GM19193 (cell line): ENCODE measurements around the gene DRAM2.

Source experiments
- POLR2A ChIP-seq: IDR thresholded peaks from 4 replicates; pipeline ENCODE4 v1.6.1; 2011; ENCODE audit not compliant: insufficient read depth, insufficient read length; ENCODE audit errors: extremely low read depth

The DRAM2 gene

DNA sequence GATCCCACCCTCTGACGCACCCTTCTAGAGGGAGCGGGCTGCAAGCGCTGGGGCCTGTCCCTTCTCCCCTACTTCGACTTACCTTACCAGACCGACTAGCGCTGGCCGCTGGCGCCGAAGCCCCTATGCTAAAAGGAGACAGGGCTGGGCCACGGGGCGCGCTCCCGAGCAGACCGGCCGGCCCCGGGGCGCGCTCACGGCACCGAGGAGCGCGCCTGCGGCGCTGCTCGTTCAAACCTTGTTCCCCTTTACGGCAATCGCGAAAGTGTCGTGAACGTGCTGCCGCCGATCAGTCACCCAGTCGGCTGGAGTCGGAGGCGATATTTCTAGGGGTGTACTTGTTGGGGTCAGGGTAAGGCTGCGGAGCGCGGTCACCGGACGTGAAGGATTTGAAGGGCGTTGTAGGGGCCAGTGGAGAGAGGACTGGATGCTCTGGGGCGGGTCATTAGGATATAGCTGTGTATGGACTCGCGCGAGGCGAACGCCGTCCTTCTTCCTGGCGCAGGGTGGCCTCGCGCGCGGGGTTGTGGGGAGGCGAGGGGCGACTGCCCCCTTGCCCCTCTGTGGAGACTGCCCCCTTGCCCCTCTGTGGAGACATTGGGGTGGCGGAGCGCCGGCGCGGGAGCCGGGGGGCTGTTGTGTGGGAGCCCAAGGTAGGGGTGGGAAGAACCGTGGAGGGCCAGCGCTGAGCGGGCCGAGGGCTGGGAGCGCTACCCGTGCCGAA lies at the start of gene DRAM2, which contains the start of gene CEPT1:
TSS of gene DRAM2 (minus strand) at position 138 of the 724 bp plus-strand sequence. CDS start 8,539 bp downstream, outside the sequence.
TSS of gene CEPT1 (plus strand) at position 268 of the 724 bp plus-strand sequence. CDS start 7,492 bp downstream, outside the sequence.
- TF ChIP-seq POLR2A, result peak; percentile 91

DNA sequence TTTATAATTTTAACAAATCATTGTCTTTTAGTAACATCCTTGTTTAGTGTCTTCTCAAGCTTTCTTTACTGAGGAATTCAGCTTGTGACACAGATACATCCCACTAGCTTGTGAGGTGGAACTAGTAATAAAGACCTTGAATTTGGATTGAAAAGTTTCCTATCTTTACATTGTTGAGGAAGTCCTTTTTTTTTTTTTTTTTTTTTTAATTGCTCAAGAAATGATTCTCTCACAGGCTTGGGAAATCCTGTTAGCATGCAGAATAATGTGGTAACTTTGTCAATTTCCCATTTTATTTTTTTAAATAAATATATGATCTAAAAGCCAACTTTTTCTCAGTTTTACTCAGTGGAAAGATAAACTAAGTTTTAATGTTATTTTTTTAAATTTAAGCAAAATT lies 44.8 kb upstream of the DRAM2 start:
- no peak for TF ChIP-seq POLR2A

DNA sequence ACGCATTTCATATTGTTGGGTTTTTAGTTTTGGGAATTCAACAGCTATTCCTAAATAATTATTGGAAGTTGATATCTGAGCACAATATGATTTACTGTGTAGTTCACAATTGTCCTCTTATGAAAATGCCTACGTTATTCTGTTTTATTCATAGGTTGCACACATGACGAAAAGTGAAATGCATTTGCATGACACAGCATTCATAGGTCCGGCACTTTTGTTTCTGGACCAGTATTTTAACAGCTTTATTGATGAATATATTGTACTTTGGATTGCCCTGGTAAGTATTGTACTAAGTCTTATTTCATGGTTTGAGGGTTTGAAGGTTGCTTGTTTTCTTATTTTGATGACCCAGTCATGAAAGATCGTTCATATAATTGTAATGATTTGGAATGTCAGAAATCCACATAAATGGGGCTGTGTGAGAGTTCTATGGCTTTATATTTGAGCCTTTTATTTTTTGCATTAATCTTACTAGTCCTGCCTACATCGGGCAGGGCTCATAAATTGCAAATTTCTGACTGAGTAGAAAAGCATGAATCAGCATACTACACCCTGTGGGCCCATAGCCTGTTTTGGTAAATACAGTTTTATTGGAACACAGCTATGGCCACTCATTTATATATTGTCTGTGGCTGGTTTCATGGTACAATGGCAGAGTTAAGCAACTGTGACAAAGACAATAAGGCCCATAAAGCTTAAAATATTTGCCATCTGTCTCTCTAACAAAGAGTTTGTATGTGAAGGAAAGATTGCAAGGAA lies 43.6 kb upstream of the DRAM2 start:
- TF ChIP-seq POLR2A, result no peak

DNA sequence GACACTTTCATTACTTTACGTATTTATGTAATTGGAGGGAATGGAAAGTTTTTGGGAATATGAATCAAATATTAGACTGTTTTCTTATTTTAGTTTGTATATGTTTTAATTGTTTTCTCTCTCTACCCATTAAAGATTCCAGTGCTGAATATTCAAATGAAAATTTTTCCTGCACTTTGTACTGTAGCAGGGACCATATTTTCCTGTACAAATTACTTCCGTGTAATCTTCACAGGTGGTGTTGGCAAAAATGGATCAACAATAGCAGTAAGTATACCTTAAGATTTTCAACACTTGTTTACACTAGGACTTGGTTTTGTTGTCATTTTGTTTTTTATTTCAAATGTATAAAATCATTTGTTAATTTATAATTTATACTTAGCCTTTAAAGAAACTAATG lies 42.2 kb upstream of the DRAM2 start:
- TF ChIP-seq POLR2A, result no peak

DNA sequence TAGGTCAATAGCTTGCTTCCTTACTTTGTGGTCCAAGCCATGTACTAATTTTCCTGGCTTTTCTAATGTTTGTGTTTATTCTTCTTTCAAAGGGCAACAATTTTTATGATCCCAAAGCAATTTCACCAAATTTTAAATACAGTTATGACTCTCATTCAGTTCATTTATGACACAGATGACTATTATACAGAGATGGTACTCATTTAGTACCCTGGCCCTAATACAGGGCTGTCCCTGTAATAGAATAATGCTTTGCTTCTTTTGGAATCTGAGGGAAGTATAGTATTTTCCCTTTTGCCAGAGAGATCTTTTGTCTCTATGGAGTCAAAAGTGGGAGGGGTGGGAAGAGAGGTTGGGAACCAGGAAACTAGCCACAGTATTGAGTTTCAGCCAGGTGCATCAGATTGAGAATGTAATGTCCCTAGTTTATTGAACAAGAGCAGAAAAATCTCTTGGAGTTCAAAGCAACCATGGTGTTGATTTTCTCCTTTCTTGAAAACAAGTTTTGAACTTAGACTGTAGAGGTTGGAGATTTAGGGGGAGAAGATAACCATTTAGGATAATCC lies 40.2 kb upstream of the DRAM2 start:
- no peak for TF ChIP-seq POLR2A

DNA sequence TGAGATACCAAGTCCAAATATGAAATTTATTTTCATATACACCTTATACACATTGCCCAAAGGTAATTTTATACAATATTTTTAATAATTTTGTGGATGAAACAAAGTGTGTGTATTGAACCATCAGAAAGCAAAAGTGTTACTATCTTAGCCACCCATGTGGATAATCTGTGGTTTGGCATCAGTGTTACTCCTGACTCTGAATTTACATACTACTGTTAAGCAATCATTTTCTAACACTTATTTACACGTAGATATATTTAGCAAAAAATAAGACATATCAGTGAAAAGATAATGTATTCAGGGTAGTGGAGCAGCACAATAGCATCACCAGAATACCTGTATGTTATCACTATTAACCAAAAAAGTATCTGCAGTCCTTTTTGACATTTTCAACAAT lies 36.8 kb upstream of the DRAM2 start:
- no peak for TF ChIP-seq POLR2A

DNA sequence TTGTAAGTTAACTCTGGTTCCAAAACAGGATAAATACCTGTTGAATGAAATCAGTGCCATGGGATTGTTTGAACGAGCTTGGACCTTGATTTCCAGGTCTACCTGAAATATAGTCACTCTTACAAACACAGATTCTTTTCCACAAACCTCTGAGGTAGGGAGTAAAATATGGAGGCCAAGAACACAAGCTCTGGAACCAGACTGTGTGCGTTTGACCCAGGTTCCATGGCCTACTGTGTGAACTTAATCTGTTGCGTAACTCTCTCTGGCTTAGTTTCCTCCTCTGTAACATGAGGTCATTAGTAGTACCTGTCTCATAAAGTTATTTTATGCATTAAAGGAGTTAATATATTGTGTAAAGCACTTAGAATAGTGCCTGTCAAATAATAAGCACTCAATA lies 35.5 kb upstream of the DRAM2 start:
- no peak for TF ChIP-seq POLR2A

DNA sequence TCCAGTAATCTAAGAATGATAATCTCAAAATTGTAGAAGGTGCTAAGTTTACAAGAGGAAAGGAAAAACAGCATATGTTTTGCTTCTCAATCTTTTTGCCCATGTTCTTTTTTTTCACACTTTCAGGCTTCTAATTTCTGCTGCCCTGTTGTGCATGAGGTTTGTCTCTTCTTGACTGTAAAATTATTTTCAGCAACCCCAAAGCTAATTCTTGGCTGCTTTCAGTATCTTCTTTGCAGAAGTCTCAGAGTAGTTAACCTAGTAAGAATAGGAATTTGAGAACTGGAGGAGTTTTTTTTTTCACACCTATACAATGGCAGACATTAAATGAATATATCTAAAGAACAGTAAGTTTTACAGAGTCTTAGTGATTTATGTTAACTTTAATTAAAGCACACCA lies 34.2 kb upstream of the DRAM2 start:
- TF ChIP-seq POLR2A, result no peak

DNA sequence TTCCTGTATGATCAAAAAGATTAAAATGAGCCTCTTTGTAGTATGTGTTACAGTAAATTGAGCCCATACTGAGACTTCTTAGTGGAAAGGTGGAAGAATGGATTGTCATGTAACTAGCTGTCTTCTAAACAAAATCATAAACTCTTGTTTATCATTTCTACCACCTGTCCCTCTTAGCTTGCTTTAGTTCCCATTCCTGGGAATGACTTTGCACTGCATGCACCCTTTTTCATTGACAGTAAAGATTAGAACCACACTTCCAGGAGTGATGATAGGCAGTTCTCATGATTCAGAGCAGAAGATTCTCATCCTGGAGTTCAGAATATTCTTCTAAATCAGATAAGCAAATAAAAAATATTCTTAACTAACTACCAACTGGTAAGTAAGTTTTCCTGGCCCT lies 32.6 kb upstream of the DRAM2 start:
- no peak for TF ChIP-seq POLR2A

DNA sequence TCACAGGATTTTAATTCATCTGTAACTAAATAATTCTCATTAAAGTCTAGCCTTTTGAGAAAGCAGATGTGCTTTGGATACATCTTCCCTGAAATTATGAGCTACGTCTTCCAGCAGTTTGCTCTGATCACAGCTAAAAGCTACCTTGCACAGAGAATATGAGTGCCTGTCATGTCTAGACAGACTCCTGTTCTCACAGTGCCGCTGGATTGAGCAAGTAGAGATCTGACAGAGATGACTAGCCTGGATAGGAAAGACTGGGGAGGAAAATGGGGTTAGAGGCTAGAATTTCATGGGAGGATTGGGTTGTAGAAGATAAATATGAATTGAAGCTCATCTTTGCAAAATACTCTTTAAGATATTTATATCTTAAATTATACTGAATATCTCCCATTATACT lies 24.3 kb upstream of the DRAM2 start:
- TF ChIP-seq POLR2A, result no peak

DNA sequence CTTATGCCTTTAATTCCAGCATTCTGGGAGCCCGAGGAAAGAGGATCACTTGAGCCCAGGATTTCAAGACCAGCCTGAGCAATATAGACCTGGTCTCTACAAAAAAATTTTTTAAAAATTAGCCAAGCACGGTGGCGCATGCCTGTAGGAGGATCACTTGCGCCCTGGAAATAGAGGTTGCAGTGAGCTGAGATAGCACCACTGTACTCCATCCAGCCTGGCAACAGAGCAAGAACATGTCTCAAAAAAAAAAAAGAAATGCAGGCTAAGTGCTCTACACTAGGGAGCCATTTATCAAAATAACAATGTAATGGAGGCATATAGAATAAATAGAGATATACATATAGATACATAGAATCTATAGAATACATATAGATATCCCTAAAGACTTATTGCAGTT lies 23.5 kb upstream of the DRAM2 start:
- TF ChIP-seq POLR2A, result no peak

DNA sequence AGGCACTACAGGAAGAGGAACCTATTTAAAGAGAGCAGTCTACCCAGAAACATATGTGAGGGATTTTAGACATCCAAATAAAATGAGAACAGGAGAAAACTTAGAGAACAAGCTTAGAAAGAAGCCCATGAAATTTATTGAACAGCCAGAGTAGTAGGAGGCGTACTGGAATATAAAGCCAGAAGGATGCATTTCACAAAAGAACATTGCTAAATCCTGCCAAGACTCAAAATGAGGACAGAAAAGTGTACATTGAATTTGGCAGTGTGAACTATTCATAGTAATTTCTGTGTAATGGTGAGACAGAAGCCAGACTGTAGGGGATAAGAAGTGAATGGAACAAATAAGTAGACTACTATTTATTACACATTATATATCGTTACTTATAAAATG lies 22.6 kb upstream of the DRAM2 start:
- no peak for TF ChIP-seq POLR2A

DNA sequence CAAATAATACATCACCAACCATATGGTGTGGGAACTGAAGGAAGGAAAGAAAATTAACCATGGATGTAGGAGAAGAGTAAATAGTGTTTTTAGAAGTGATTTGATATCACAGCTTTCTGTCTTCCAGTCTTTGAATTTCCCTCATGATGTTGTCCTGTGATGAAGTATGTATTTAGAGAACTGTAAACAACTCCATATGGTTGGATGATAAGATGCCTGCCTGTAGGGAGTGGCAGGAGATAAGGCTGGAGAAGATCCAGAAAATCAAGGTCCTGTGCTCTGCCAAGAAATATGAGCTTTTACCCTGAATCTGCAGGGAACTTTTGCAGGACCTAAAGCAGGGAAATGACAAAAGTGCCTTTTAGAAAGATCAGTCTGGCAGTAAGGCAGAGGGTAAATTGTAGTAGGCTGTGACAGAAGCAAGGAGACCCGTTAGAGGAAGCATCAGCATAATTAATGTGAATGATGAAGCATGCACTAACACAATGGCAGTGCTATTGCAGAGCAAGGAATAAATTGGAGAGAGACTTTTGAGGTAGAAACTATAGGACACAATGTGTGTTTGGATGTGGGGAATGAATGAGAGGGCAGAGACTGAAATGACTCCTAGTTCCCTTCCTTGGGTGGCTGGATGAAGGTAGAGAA lies 22.1 kb upstream of the DRAM2 start:
- TF ChIP-seq POLR2A, result no peak

DNA sequence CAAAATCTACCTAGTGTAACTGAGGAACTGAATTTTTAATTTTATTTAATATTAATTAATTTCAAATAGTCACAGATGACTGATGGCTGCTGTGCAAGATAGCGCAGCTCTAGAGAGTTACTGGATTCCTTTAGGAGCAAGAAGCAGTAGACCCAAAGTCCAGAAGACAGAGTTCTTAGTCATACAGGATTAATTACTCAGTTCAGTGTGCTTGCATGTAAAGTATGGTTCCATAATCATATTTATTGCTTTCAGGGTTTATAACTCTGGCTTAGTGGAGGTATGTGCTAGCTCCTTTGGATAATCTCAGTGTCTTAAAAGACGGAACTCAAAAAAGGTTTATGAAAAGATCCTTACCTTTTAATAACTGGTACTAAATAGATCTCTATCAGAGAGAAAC lies 17.5 kb upstream of the DRAM2 start:
- TF ChIP-seq POLR2A, result no peak

DNA sequence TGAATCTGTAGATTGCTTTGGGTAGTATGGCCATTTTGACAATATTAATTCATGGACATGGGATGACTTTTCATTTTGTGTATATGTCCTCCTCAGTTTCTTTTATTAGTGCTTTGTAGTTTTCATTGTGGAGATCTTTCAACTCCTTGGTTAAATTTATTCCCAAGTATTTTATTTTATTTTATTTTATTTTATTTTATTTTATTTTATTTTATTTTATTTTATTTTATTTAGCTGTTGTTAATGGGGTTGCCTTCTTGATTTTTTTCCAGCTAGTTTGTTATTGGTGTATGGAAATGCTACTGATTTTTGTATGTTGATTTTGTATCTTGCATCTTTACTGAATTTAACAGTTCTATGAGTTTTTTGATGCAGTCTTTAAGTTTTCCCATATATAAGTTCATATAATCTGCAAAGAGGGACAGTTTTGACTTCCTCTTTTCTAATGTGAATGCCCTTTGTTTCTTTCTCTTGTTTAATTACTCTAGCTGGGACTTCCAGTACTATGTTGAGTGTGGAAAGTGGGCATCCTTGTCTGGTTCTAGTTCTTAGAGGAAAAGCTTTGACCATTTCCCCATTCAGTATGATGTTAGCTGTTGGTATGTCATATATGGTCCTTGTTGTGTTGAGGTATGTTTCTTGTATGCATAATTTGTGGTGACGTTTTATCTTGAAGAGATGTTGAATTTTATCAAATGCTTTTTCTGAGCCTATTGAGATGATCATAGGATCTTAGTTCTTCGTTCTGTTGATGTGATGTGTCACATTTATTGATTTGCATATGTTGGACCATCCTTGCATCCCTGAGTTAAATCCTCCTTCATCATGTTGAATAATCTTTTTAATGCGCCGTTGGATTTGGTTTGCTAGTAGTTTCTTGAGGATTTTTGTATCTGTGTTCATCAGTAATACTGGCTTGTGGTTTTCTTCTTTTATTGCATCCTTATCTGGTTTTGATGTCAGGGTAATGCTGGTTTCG lies 14.4 kb upstream of the DRAM2 start:
- no peak for TF ChIP-seq POLR2A

DNA sequence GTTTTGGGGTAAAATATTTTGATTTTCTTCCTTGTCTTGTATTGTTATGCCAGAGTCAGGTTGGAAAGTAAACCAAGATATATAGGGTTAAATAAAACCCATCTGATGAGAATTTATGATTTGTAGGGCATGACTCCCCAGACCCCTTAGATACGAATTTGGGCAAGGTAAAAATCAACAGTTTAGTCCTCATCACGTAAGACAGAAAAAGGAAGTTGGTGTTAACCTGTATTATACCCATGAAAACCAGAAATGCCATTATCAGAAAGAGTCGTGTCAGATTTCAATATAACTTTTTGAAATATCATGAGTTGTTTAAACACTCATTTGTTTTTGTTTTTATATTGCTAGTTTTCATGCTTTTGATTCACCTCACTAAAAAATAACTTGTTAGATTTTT lies 11.9 kb upstream of the DRAM2 start:
- TF ChIP-seq POLR2A, result no peak
